IPS DF 4.7 (cell line): Measurements from ENCODE around the gene ABCC11.
"Not testable (repeated sequence)": the region's sequence is repeated elsewhere in the genome, so short reads cannot be mapped to it uniquely, and the experiment has no call there.

ENCODE experiments used
- DNase-seq: peaks from one replicate; pipeline ENCODE4 v3.0.0-alpha.2; 2013; ENCODE audit warnings: low spot score; ENCODE audit errors: extremely low read depth

Gene ABCC11

DNA sequence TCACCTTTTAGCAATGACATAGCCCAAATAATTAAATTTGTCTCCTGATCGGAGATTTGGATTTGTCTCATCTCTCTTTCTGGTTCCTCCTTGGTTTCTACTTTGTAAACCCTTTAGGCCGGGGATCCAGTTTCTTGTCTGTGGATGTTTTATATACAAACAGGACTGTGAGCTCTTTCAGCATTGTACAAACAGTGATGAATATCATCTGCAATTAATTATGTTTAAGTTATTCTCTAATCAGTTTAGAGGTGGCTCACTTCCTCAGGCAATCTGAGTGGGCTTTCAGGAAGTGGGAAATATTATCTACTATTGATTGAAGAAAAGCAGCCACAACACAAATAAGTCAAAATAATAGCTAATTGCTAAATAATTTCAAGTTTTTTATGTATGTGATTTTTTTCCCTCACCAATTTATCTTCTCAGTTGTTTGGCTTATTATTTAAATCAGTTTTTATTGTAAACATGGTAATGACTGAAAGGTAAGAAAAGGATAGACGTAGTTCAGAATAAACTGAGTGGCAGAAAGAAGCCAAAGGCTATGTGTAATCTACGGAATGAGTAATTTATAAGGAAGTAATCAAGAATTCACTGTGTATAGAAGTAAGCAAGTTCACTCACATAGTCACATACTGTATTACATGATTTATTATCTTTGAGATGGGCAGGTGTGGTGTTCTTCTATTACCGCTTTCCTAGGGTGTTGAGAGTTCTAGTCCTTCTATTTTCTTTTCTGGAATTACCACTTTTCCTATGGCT, 3.4 kb upstream of the ABCC11 start:
- no peak for DNase-seq

DNA sequence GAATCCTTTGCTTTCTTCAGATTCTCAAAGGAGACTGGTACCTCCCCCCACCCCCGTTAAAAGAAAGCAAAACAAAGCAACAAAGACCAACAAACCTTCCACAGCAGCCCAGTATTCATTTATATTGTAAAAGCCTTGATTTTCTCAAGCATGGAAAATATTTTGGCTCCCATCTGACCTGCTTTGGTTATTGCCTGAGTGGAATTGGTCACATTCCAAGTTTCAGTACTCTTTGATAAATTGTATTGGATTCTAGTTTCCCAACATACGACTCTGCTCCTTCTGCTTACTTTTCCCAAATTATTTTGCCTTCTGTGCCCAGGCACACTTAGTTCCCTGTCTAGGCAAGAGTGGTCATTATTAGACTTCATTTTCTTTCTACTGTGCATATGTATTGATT, 1.3 kb downstream of the ABCC11 start:
- DNase-seq: no peak

- no peak for DNase-seq
Observed at GRCh38 chr16:48244863-48245195, 2.5 kb downstream of the ABCC11 start.

DNA sequence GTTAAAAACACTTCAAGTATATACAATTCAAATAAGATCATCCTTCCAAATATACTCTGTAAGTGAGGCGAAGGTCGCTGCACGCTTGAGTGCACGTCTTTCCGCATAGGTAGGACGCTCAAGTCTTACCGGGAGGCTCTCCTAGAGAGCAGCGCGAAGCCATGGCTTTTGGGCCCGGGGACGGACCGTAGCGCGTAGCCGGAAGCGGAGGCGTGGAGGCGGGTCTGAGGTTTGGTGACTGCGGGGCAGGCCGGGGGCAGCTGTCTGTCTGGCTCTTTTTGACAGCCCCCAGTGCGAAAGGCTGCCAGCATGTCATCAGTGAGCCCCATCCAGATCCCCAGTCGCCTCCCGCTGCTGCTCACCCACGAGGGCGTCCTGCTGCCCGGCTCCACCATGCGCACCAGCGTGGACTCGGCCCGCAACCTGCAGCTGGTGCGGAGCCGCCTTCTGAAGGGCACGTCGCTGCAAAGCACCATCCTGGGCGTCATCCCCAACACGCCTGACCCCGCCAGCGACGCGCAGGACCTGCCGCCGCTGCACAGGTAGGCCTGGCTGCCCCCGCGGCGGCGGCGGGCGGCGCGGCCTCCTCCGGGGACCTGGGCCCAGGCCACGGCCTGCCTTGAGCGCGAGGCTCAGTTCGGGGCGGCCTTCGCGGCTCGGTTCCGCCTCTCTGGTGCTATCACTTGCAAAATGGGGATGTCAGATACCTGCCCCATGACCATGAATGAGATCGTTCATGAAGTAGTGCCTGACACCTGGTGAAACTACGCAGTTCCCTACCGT, 3.1 kb downstream of the ABCC11 start, which contains the start of gene LONP2:
Gene LONP2 (plus strand): TSS at position 221 of the 783 bp plus-strand sequence. CDS start 89 bp downstream, at position 310.
- DNase-seq: peak; percentile 60

GRCh38 chr16:48240147-48240546, 7.2 kb downstream of the ABCC11 start:
- DNase-seq: not testable (repeated sequence)

DNA sequence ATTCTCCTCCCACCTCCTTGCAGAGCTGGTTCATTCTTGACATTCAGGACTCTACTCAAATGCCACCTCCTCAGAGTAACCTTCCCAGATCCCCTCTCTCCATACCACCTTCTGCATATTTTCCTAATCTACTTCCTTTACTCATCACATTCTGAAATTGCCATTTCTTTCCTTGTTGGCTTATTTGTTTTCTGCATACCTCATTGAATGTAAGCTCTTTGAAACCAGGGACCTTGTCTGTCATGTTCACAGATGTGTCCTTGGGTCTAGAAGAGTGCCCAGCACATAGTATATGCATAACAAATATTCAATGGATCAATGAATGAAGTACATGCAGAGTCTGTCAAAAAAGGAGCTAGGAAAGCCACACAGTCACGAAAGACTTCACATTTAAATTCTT, 11.1 kb downstream of the ABCC11 start:
- DNase-seq: no peak

DNA sequence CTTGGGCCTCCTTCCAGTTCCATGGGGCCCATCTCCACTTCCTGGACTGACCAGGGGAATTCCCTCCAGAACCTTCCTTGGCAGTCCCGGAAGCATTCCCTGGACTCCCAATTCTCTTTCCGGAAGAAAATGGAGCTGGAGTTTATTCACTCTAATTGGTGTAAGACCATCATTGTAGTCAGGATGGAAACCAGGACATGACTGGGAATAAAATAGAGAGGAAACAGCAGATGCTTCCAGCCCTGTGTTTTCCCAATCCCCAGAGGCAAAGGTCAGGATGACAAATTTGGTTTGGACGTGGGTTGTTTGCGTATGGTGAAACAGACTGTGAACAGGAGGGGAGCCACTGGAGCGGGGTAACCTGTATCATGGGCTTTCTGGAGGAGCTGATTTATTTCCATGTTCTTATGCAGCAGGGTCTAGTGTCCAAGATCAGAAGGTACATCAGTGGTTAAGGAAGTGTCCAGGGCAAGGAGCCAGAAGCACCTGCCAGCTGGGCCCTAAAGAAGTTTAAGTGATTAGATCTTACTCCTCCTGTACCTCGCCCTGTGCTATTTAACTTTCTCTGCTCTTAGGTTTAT, 11.7 kb downstream of the ABCC11 start:
- no peak for DNase-seq

DNA sequence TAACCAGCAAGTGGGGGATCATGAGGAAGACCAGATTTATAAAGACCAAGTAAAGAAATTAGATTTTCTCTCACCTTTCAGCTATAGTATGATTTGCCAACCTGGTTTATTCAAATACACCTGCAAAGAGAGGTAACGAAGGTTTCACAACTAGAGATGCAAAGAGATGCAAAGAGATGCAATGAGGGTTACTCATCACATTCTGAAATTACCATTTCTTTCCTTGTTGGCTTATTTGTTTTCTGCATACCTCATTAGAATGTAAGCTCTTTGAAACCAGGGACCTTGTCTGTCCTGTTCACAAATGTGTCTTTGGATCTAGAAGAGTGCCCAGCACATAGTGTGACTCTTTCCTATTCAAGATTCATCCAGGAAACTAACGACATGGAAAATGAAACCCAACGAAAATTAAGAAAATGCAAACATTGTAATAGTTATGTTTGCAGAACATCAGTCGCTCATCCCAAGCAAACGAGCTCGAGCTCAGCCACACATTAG, 12.2 kb downstream of the ABCC11 start:
- DNase-seq: no peak

- DNase-seq: no peak
Observed at GRCh38 chr16:48234630-48235029, 12.7 kb downstream of the ABCC11 start.

DNA sequence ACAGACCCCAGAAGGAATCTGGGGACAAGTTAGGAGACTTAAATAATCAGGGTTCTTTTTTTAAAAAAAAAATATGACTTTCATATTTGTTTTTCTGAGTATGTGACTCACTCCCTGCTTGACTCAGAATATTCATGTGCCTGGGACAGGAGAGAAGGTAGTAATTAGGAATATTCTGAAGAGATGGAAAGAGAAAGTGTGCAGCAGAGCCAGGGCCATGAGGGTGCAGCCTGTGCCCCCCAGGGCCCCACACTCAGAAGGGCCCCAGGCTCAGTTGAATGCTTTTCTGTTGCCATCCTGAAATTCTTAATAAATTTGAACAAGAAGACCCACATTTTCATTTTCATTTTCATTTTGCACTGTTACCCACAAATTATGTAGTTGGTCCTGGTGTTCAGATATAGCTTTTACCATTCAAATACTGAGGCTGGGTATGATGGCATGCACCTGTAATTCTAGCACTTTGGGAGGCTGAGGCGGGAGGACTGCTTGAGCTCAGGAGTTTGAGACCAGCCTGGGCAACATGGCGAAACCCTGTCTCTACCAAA, 14.8 kb downstream of the ABCC11 start:
- no peak for DNase-seq

DNA sequence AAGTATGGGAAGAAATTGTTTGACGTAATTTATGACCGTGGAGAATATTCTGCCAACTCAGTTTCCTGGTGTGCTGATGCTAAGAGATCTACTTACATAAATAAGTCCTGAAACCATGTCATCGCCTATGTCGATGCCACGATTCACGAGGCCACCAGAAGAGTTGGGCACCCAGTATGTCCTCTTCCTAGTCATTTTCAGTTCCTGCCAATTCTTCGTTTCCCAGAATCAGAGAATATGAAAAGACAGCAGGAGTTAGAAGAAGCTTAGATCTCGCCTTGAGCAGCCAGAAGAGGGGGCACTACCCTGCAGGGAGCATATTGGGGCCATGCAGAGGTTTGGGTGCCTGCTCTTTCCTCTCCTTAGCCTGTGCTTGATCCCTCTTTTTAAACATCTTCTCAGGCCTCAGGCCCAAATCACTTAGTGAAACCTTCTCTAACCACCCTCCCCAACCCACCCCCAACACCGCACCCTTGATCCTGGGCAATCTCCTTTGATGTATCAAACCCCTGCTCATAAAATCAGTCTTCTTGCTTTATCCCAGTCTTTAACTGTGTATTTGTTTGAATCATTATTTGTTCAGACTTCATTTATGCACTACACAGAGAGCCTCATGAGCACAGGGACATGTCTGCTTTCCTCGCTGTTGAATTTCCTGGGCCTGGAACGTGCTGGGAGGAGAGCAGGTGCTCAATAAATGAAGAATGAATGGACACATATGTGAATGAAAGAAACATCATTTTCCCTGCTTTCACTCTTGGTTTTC, 15.4 kb downstream of the ABCC11 start:
- peak; percentile 25 for DNase-seq

- DNase-seq: no peak
Observed at GRCh38 chr16:48225456-48225855, 21.9 kb downstream of the ABCC11 start.

- DNase-seq: no peak
Observed at GRCh38 chr16:48223490-48223889, 23.8 kb downstream of the ABCC11 start.

GRCh38 chr16:48220891-48221290, 26.4 kb downstream of the ABCC11 start:
- no peak for DNase-seq

GRCh38 chr16:48218473-48218872, 28.9 kb downstream of the ABCC11 start:
- no peak for DNase-seq

DNA sequence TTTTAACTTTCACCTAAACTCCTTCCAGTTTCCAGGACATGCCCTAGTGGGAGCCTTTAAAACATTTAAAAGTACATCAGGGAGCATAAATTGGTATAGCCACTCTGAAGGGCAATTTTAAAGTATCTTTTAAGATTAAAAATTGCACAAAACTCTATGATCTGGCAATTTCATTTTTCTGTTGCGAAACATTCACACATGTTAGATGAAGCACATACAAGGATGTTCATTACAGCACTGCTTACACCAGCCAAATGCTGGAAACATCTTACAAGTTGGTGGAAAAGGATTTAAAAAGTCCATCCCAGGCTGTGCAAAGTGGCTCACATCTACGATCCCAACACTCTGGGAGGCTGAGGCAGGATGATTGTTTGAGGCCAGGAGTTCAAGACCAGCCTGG, 29.6 kb downstream of the ABCC11 start:
- no peak for DNase-seq

DNA sequence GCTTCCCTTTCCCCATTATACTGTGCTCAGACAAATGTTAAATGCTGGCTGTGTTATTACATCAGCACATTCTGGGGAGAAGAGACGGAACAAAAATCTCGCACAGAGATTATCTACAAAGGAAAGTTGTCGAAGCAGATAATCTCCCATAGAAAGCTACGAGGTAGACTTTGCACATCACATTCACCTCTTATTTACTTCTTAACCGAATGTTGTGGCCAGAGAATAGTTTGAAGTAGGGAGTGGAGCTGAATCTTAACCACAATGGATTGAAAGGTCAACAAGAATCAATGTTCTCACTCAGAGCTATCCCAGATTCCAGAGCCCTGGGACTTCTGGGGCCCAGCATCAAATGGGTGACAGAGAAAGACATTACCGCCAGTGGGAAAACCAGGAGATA, 31.6 kb downstream of the ABCC11 start:
- no peak for DNase-seq

DNA sequence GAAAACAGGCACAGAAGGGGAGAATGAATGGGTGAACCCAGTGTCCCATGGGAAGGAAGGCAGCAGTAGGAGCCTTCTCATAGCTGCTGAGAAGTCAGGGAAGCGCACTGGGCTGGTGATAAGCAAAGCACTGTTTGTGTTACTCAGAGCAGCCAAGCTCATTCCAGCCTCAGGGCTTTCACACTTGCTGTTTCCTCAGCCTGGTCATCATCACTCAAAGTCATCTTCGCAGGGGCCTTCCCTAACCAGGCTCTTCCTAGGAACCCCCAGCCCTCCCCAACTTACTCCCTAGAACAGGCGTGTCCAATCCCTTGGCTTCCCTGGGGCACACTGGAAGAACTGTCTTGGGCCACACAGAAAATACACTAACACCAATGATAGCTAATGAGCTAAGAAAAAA, 35.3 kb downstream of the ABCC11 start:
- no peak for DNase-seq

GRCh38 chr16:48210747-48211146, 36.6 kb downstream of the ABCC11 start:
- no peak for DNase-seq

DNA sequence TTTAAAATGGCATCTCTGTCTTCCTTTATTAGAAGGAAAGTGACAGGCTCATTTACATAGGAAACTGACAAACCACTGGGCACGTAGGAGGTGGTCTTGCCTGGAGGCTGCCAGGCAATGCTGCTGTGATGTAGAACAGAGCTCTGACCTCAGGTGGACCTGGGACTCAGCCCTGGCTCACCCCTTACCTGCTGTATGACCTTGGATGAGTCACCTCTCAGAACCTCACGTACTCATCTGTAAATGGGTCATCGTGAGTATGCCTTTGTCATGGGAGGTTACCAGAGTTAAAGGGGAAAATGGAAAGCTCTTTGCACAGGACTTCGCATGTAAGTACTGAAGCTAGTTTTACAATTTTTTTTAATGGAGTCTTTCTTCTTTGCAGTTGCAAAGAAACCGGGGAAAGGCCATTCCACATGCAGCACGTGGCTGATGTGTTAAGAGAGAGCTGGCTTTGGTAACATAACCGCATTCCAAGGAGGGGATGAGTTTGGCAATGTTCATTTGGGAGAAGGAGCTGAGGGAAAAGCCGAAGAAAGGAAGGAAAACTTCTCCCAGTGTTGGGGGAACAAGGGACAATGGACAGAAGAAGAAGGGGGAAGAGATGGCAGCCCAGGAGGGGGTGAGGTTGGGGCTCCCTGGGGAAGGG, 40.6 kb downstream of the ABCC11 start:
- no peak for DNase-seq

GRCh38 chr16:48204825-48205151, 42.6 kb downstream of the ABCC11 start:
- no peak for DNase-seq
